Epidermal melanocyte (primary cell): ENCODE results near the gene SLC9B1.
"Not testable (repeated sequence)": the region's sequence is repeated elsewhere in the genome, so short reads cannot be mapped to it uniquely, and the experiment has no call there.

Experiments used
- DNase-seq: peaks from one replicate; pipeline ENCODE4 v3.0.0; 2011; ENCODE audit warnings: low spot score; ENCODE audit not compliant: insufficient read length

Gene SLC9B1

DNA sequence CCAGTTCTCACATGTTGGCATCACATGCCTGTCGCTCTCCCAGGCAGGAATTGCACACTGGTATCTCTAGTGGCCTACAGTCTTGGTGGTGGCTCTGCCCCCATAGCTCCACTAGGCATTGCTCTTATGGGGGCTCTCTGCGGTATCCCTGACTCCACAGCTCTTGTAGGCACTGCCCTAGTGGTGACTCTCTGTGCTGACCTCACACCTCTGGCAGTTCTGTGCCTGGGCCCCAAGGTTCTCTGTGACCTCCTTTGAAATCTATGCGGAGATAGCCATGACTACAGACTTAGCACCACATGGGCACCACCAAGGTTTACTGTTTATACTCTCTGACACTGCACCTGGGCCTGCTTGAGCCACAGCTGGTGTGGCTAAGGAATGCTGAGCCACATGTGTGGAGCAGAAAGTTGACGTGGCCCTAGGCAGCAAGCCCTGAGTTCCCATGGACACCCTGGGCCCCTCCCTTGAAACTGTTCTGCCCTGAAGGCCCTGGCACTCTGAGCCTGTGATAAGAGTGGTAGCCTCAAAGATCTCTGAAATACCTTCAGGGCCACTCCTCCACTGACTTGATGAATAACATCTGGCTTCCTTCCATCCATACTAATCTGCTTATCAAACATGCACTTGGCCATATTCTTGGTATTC, 8.0 kb downstream of the SLC9B1 start:
- no peak for DNase-seq

DNA sequence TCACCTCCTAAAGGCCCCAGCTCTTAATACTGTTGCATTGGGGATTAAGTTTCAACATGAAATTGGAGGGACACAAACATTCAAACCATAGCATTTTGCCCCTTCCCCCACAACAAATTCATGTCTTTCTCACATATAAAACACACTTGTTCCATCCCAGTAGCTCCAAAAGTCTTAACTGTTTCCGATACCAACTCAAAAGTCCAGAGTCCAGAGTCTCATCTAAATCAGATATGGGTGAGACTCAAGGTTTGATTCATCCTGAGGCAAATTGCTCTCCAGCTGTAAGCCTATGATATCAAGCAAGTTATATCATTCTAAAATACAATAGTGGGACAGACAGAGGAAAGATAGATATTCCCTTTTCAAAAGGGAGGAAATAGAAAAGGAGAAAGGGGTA, 8.7 kb downstream of the SLC9B1 start:
- no peak for DNase-seq

- DNase-seq: no peak
Measured at GRCh38 chr4:103008875-103009729, 10.4 kb downstream of the SLC9B1 start.

DNA sequence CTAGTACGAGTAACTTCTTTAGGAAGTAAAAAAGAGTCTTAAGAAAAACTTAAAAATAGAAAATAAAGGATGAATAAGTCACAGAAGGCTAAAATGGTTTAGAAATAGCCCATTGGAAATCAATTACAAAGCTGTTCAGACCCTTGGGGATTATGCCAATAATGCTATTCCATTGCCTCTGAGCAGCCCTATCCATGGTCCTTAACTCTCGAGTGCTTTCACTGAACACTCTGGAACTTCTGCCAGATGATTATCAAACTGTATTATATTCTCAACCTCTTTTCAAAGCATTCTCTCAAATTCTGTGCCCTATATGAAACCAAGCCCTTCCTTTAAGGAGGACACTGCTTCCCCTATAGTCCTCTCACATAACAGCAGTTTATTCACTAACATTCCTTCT, 17.0 kb downstream of the SLC9B1 start:
- DNase-seq: no peak

- DNase-seq: no peak
Measured at GRCh38 chr4:102994803-102995202, 24.7 kb downstream of the SLC9B1 start.

GRCh38 chr4:102993985-102994384, 25.5 kb downstream of the SLC9B1 start:
- not testable (repeated sequence) for DNase-seq

- no peak for DNase-seq
Measured at GRCh38 chr4:102988429-102989020, 31.0 kb downstream of the SLC9B1 start.

DNA sequence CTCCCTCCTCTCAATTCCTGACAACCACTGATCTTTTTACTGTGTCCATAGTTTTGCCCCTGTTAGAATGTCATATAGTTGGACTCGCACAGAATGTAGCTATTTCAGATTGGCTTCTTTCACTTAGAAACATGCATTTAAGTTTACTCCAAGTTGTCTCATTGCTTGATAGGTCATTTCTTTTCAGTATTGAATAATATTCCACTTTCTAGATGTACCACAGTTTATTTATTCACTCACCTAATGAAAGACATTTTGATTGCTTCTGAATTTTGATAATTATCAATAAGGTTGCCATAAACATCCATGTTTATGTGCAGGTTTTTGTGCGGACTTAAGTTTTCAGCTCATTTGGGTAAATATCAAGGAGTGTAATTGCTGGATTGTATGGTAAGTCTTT, 38.5 kb downstream of the SLC9B1 start:
- no peak for DNase-seq

DNA sequence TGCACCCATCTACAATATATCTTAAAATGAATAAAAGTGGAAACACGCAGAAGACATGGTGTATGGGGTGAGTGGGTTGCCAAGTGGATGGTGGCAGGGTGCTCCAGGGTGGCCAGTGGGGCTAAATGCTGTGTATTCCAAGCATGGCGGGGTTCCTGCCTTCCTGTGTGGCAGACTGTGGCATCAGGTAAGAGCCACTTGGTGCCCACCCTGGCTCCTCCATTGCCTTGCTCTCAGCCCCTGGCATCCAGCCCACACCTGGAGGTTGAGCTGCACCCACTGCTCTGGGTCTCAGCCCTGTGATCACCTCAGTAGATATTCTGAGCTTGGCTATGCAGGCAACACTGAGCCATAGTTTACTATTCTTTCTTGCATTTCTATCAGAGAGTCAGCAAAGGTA, 57.7 kb downstream of the SLC9B1 start:
- DNase-seq: not testable (repeated sequence)

GRCh38 chr4:102959496-102959895, 60.0 kb downstream of the SLC9B1 start:
- no peak for DNase-seq

DNA sequence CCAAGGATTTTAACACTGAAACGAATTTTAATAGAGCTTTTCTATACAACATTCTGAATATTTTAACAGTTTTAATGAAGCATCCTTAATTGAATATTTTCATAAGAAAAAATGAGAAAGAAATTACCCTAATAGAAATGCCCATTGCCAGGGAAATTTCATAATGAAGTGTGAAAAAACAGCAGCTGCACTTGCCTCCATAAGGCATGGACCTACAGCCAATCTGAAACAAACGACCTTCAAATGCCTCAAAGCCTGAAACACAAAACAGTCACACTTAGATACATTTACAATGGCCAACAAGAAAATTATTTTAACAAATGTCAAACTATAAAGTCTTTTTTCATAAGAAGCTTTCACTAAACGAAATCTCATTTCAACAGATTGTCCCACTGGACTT, 74.4 kb downstream of the SLC9B1 start:
- no peak for DNase-seq

GRCh38 chr4:102938063-102938462, 81.4 kb downstream of the SLC9B1 start:
- DNase-seq: not testable (repeated sequence)

GRCh38 chr4:102935716-102936115, 83.8 kb downstream of the SLC9B1 start:
- DNase-seq: no peak

GRCh38 chr4:102919697-102920096, 99.8 kb downstream of the SLC9B1 start:
- DNase-seq: not testable (repeated sequence)

- DNase-seq: no peak
Measured at GRCh38 chr4:102918859-102919258, 100.6 kb downstream of the SLC9B1 start.

DNA sequence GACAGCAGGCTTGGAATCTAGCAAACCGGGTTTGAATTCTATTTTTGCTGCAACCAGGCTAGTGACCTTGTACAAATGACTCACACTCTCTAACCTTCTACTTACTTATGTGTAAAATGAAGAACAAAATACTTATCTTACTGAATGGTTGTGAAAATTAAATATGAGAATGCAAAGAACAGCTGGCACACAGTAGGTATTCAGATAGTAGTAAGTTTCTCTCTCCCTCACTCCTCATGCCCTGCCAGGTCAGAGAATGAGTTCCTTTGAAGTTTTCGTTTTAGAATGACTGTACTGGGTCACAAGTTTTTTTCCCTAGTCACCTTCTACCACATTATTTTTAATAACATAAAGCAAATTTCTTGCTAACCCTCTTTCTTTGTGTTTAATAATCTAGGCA, 117.7 kb downstream of the SLC9B1 start:
- no peak for DNase-seq

DNA sequence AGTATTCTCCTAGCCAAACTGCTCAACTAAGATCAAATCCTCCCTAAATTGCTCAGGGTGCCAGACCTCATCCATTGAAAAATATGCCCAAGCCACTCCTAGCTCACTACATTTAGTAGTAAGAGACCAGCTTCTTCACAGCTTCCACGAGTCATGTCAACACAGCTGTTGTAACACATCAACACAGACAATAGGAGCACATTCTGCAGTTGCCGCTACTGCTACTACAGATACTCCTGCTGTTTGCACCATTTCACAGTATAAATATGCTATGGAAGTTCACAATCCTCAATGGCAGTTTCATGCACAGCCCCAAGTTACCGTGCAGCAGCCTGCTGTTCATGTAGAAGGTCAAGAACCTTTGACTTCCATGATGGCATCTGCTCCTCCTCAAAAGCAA, 121.9 kb downstream of the SLC9B1 start:
- DNase-seq: not testable (repeated sequence)

DNA sequence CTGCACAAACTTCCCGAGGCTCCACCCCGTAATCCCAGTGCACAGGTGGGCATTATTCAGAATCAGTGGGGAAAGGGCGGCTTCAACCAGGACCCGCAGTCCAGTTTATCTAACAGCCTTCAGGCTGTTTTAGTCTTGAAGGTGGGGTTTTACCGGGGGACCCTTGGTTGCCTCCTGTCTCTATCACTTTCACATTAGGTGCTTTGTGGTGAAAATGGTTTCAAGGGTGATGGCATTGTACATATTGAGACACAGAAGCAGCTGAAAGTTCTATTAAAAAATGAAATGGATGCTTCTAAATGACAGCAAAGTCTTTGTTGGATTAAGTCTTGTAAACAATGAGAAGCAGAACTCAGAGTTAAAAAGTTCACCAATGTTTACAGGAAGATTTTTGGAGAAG, 123.0 kb downstream of the SLC9B1 start:
- not testable (repeated sequence) for DNase-seq

DNA sequence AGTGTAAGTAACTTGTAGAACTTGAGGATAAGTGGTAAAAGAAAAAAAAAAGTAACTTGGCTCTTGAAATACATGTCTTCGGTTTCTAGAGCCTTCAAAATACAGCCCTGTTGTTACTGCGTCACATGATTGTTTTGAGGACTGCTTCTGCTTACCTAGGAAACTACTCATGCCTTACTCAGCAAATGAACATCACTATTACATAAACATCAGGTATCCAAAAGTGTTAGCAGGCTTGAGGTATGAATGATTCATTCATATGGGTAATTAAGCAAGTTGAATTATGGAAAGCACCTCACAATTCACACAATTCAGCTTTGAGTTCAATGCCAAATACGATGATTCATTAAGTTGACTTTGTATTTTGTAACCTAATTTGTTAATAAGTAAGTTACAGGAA, 129.6 kb downstream of the SLC9B1 start:
- not testable (repeated sequence) for DNase-seq

- not testable (repeated sequence) for DNase-seq
Measured at GRCh38 chr4:102888570-102888969, 130.9 kb downstream of the SLC9B1 start.

DNA sequence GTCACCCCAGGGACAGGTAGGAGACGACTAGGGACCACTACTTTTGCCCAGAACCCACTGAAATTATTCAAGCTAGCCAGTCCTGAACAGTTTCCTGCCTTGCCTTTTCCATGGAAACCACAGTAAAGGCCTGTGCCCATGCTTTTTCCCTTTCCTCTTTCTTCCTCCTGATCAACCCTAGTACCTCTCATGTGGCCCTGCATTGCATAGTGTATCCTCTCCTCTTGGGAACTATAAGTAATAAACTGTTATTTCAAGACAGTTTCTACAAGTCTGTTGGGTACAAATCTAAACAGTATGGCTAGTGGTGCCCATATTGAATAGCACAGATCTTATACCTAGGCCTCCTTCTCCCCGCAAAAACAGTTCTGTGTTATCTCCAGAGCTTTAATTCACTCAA, 136.2 kb downstream of the SLC9B1 start:
- DNase-seq: no peak

GRCh38 chr4:102881343-102881742, 138.2 kb downstream of the SLC9B1 start:
- DNase-seq: no peak
